ENCODE results near the gene INSL6.
"Not testable (repeated sequence)": the region's sequence is repeated elsewhere in the genome, so short reads cannot be mapped to it uniquely, and the experiment has no call there.

INSL6 gene, protein sequence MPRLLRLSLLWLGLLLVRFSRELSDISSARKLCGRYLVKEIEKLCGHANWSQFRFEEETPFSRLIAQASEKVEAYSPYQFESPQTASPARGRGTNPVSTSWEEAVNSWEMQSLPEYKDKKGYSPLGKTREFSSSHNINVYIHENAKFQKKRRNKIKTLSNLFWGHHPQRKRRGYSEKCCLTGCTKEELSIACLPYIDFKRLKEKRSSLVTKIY

DNA sequence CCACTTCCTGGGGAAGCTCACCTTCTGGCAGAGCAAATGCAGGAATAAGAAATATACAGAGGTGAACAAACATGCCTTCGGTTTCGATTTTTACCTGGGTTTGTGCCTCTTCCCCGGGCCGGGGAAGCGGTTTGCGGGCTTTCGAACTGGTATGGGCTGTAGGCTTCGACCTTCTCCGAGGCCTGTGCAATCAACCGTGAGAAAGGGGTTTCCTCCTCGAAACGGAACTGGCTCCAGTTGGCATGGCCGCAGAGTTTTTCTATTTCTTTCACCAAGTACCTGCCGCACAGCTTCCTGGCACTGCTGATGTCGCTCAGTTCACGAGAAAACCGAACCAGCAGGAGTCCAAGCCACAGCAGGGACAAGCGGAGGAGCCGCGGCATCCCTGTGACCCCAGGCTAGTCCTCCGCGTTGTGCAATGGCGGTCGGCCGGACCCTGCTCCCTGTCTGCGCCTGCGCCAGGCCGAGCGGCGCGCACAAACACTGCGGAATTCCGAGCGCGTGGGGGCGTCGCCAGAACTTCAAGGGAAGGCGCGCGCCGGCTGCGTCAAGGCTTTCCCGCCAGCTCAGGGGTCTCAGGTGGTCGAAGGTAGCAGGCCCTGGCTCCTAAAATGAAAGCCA, at the start of gene INSL6:
INSL6 (minus strand) TSS at position 420 of the 621 bp plus-strand sequence; CDS start at position 383, 37 bp downstream.
- no peak for DNase-seq (ENCODE audit: low spot score)

DNA sequence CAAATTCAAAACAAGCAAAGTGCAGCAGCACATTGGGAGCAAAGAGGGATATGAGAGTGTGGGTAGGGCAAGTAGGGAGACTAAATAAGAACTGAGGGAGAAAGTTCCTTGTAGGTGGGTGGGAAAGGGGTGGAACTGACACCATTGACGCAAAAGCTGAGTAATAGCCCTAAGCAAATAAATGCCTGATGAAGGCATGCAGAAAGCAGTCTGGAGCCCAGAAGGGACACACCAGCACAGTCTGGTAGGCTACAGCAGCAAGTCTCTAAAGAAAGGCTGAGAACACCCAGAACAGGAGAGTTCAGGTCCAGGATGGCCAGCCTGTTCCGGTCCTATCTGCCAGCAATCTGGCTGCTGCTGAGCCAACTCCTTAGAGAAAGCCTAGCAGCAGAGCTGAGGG, 45.8 kb upstream of the INSL6 start, which contains the start of gene INSL4:
INSL4 (plus strand) TSS at position 208 of the 400 bp plus-strand sequence; CDS start at position 313, 105 bp downstream.
- DNase-seq (ENCODE audit: low spot score) = no peak

DNA sequence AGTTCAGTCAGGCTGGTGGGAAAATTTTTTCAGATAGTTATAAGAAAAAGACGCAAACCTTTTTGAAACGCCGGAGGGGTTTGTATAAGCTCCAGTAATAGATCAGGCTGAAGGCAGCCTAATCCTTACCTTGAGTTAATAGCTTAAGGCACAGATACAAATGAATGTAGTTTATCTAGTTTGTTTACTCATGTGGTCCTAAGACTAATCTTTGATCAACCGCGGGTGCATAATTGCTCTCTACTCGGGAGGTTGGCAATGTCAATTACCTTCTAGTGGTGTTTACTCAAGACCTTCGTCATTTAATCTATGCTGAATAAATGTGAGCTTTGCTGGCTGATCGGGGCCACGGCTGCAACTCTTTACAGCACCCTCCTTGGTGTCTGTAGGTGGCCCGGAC, 45.1 kb upstream of the INSL6 start:
- no peak for DNase-seq (ENCODE audit: low spot score)

DNA sequence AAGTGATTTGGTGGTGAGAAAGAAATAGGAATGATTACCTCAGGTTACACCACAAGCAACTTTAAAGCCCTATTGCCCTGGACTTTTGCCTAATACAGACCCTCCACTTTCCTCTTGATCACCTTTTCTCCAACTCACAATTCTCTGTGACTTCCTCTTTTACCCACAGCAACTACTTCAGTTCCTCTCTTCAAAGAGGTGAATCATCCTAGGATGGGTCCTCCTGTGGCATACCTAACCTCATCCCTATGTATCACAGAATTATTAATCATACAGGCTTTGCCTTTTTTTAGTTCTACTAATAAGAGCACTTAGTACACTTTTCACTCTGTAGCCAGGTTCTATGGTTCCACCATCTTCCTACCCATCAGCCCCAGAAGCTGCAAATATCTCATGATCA, 19.6 kb upstream of the INSL6 start:
- no peak for DNase-seq (ENCODE audit: low spot score)

DNA sequence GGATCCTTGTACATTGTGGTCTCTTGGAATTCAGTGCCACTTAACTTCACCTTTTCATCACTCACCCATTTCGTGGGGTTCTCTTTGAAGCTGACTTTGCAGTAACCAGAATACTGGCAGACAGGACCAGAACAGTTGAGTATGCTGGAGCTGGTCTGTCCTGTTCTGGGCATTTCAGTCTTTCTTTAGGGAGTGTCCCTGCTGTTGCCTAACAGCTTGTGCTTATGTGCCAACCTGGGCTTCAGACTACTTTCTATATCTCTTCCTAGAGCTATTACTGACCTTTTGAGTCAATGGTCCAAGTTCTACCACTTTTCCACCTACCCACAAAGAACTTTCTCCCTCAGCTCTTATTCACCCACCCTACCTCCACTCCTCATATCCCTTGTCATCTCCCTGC, 10.0 kb upstream of the INSL6 start:
- DNase-seq (ENCODE audit: low spot score) = no peak

DNA sequence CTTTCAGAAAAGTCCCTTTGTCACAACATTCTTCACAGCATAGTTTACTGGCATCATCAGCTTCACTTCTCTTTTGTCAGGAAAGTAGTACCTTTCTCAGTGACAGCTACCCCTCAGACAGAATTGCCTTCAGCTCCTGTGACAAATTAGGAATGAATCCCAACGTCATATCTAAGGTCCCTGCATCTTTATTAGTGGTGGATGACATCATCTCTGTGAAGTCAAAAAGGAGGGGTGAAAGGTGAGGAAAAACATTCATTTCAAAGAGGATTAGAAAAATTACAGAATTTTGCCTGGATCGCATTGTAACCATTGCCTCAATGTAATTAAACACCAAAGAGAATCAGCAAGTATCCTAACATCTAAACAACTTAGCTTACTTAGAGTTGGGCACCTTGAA, 7.9 kb upstream of the INSL6 start:
- no peak for DNase-seq (ENCODE audit: low spot score)

DNA sequence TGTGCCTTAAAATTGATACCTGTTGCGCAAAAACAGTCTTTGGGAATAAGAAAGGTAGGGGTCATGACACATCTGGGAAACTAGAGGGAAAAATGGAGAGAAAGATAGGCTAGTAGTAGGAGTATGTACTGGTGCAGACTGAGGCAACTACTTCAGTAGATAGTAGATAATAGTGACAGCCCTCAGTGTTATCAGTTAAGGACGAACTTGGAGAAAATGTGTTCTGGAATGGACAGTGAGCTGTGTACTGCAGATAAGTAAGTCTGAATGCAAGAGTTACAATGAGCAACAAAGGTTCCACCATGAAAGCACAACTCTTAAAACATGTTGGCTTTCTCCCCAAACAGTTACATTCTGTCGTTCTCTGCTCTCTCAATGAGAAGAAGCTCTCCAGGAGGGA, 6.5 kb upstream of the INSL6 start:
- no peak for DNase-seq (ENCODE audit: low spot score)

DNA sequence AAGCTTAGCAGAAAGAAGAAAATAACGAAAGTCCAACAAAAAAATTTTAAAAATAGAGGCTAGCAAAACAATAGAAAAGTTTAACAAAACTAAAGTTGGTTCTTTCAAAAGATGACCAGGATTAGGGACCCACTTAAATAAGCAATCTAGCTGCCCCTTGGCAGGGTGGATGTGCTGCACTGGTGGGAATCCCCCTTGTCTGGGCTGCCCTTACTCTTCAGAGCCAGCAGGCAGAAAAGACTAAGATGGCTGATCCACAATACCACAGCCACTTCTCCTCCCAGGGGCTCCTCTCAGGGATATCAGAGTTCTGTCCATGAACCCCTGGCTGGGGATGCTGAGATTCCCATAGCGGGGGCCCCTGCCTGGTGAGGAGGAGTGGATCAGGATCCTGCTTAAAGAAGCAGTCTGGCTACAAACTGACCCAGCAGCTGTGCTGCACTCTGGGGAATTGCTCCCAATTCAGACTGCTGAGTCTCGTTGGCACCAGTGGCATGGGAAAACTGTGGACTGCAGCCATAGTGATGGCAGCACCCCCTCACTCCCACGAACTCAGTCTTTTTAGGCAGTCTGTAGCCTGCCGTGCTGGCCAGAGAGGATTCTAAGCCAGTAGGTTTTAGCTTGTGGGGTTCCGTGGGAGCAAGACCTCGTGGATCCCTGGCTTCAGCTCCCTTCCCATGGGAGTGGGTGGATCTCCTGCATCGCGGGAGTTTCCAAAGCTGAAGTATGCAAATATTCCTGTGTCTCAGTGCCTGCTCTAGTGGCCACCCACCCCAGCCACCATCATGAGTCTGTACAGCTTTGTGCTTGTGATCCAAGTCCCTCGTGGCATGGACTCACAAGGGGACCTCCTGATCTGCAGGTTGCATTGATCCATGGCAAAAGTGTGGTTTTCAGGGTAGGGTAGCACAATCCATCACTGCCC, 2.9 kb upstream of the INSL6 start:
- no peak for DNase-seq (ENCODE audit: low spot score)

DNA sequence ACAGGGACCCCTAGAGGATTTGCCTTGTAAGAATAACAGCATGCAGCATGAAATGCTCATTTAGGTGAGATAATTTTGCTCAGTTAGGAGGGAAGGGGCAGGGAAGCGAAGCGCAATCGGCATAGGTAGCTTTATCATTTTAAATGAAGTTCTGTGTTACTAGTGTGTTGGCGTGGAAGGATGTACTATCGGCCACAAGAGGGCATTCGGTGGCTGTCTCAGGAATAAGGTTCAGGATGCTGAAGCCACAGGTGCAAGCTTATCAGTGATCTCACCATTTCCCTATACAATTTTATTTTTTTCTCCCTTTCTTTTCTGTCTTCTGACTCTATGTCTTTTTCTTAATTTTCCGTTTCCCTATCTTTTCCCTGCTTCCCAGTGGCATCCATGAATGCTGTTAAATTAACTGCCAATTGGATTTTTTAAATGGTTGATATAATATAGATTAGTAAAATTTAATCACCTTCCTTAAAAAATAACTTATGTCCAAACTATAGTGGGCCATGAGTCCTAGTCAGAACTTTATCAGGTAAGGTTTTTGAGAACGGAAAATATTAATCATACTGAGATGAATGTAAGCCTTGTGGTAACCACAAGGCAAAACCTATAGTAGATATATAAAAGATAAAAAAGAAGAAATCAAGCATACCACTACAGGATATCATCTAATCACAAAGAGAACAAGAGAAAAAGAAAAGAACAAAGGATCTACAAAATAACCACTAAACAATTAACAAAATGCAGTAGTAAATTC, 1.2 kb upstream of the INSL6 start:
- DNase-seq (ENCODE audit: low spot score) = peak; percentile 75

DNA sequence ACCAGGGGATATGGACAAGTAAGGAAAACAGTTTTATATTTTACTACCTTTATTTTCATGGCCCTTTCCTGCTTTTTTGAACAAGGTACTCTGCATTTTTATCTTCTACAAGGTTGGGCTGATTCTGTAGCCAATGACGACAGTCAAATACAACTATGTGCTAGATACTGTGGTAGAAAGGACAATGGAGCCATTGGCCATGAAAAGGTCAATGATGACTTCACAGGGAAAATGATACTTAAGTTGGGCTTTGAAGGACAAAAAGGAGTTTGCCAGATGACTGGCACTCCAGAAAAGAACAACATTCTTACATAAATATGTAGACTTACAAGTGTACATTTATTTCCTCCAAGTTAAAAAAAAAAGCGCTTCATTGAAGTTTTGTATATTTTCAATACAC, 663 bp downstream of the INSL6 start:
- no peak for DNase-seq (ENCODE audit: low spot score)

DNA sequence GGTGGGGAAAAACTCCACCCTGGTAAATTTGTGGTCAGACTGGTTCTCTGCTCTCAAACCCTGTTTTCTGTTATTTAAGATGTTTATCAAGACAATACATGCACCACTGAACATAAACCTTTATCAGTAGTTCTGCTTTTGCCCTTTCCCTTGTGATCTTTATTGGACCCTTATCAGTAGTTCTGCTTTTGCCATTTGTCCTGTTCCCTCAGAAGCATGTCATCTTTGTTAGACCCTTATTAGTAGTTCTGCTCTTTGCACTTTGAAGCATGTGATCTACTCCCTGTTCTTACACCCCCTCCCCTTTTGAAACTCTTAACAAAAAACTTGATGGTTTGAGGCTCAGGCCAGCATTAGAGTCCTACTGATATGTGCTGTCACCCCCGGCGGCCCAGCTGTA, 4.8 kb downstream of the INSL6 start:
- DNase-seq (ENCODE audit: low spot score) = not testable (repeated sequence)

DNA sequence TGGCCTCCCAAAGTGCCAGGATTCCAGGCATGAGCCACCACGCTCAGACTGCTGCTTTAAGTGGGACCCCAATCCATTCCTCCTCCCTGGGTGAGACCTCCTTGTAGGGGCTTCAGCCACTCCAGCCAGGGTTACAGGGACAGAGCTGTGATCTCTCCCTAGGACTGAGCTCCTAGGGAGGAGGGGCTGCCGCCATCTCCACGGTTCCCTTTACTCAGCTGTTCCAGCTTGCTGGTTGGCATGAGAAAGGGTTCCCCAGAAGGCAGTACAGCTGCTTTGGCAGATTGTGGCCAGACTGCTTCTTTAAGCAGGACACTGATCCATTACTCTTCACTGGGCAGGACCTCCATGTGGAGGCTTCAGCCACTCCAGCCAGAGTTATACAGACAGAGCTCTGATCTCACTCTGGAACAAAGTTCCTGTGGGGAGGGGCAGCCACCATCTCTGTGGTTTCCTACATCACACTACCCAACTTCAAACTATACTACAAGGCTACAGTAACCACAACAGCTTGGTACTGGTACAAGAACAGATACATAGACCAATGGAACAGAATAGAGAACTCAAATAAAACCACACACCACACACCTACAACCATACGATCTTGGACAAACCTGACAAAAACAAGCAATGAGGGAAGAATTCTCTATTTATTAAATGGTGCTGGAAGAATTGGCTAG, 7.2 kb downstream of the INSL6 start:
- DNase-seq (ENCODE audit: low spot score) = no peak

DNA sequence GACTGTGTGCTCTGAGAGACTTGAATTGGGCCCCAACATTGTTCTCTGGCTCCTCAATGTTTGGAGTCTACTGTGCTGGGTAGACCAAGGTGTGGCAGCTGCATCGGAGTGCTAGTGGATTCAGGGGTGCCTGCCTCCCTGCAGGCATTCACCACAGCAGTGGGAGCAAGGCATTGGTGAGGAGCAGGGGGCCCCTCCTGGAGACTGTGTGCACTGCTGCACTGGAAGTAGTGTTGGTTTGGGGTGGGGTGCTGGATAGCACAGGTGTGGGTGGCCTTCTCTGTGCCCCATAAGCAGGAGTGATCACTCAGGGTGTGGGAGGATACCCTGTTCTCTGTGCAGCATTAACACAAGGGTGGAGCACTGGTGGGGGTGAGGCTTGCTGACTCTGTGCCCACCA, 39.2 kb downstream of the INSL6 start:
- DNase-seq (ENCODE audit: low spot score) = no peak

DNA sequence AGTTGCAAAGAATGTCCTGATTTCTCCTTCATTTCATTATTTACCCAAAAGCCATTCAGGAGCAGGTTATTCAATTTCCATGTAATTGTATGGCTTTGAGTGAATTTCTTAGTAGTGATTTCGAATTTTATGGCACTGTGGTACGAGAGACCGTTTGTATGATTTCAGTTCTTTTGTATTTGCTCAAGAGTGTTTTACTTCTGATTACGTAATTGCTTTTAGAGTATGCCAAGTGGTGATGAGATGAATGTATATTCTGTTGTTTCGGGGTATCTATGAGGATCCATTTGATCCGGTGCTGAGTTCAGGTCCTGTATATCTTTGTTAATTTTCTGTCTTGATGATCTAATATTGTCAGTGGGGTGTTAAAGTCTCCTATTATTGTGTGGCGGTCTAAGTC, 41.2 kb downstream of the INSL6 start:
- no peak for DNase-seq (ENCODE audit: low spot score)

DNA sequence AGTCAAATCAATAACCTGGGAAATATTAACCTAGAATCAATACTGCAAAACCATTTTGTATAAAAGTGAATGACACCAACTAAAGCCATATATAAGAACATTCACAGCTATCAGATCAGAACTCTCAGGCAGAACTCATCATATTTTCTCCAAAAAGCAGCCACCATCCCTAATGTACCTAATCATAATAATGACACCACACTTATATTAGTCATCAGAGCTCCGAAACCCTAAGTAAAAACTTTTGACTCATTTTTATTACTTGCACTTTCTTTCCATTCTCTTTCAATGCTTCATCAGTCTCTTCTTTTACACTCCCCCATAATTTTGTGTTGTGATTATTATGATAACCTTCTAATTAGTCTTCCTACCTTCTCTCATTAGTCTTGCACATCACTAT, 45.3 kb downstream of the INSL6 start:
- no peak for DNase-seq (ENCODE audit: low spot score)

DNA sequence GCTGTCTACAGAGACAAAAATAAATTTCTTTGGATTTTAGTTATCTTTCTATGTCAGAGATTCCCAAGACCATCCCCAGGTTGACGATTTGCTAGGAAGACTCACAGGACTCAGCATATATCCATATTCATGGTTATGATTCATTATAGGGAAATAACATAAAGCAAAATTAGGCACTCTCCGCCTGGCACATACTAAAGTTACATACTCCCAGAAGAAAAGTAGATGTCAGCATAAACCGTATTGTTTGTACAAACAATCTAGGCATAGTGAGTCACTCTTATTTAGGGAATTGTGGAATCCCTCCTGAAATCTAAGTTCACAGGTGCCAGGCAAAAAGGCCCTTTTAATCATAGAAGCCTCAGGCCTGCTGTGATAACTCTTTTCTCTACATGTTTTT, 62.9 kb downstream of the INSL6 start:
- no peak for DNase-seq (ENCODE audit: low spot score)

DNA sequence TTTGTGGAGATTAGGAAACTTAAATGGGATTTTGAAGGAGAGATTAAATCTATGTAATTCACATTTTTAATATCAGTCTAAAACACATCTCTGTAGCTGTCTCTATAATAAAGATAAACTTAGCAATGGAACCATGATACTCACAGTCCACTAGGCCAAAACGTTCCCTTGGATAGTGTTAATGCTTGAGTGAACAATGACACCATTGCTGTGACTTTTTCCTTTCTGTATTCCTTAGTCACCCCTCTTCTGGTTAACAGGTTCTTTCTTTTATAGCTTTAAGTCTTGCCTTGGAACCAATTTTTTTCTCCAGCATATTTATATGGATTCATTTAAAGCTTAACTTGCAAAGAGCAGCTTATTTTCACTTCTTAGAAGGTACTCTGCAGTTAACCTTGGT, 63.3 kb downstream of the INSL6 start:
- DNase-seq (ENCODE audit: low spot score) = no peak

DNA sequence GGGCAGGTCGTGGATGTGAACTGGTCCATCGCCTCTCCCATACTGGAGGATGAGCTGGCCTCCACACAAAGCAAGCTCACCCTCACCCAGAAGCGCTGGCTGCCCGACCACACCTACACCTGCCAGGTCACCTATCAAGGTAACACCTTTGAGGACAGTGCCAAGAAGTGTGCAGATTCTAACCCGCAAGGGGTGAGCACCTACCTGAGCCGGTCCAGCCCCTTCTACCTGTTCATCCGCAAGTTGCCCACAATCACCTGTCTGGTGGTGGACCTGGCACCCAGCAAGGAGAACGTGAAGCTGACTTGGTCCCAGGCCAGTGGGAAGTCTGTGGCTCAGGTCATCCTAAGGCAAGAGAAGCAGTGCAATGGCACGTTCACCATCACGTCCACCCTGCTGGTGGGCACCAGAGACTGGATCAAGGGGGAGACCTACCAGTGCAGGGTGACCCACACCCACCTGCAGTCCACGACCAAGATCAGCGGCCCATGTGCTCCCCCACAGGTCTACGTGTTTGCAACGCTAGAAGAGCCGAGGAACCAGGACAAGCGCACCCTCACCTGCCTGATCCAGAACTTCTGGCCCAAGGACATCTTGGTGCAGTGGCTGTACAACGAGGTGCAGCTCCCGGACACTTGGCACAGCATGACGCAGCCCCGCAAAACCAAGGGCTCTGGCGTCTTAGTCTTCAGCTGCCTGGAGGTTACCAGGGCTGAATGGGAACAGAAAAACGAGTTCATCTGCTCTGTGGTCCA, 71.3 kb downstream of the INSL6 start:
- no peak for DNase-seq (ENCODE audit: low spot score)
